Body of pancreas (tissue), 4 donors: ENCODE measurements around the gene SSH2. TPM values are rescaled to one million over a fixed set of nuclear protein-coding genes. Genes with fewer than 3 reads are reported as not detected.

Experiments used
- ATAC-seq: fragments of 150-250 bp; one replicate; pipeline ENCODE4 v1.9.1; 2016
- DNase-seq, 4 donors: peaks; one replicate each; pipeline ENCODE4 v3.0.0-alpha.2; 2019
- H3K27ac ChIP-seq, 4 donors: fragments of 200-600 bp; sonication (generic); 1 replicate in 3 of 4; 2 replicates in 1 of 4; pipeline versions ENCODE4 v1.5.1 to v1.6.1; 2016 to 2019; ENCODE audit warnings: mild to moderate bottlenecking in 1 of 4, mixed read lengths in 1 of 4, moderate library complexity in 1 of 4
- H3K27me3 ChIP-seq, 2 donors: fragments of 200-600 bp; sonication (generic); one replicate each; pipeline ENCODE4 v1.6.0; 2016; ENCODE audit warnings: mild to moderate bottlenecking in 1 of 2
- H3K36me3 ChIP-seq, 2 donors: fragments of 200-600 bp; sonication (generic); replicated peaks in 1 of 2; 2 replicates each; pipeline ENCODE4 v1.5.1; 2016; ENCODE audit warnings: low read depth in 2 of 2; ENCODE audit not compliant: insufficient read depth in 1 of 2
- H3K4me1 ChIP-seq: fragments of 200-600 bp; sonication (generic); one replicate; pipeline ENCODE4 v1.6.0; 2016
- H3K4me3 ChIP-seq, 2 donors: fragments of 200-600 bp; sonication (generic); 1 replicate in 1 of 2; 2 replicates in 1 of 2; pipeline ENCODE4 v1.5.1; 2016 to 2019
- H3K9me3 ChIP-seq, 3 donors: fragments of 200-600 bp; sonication (generic); 1 replicate in 2 of 3; 2 replicates in 1 of 3; pipeline ENCODE4 v1.5.1; 2016
- CTCF ChIP-seq, 7 experiments: fragments of 450-650 bp in 4 of 7; fragments of 200-600 bp in 3 of 7; sonication (generic) in 3 of 7; IDR thresholded peaks; one replicate each; pipeline ENCODE4 v1.5.1; 2016 to 2019; ENCODE audit warnings: antibody characterized with exemption in 7 of 7
- POLR2A ChIP-seq, 3 donors: fragments of 450-650 bp; IDR thresholded peaks; one replicate each; pipeline ENCODE4 v1.6.1; 2016; ENCODE audit warnings: antibody characterized with exemption in 3 of 3, mild to moderate bottlenecking in 2 of 3
- WGBS, 2 donors: methylation state at CpG; one replicate each; pipeline ENCODE4 v1.1.5; 2017; 5-methylcytosine and 5-hydroxymethylcytosine counted together
- intact Hi-C: fragments of 100-400 bp; cut with DNase I; formaldehyde crosslinking; loops from one replicate; pipeline ENCODE4 v1.15.1; 2023
- total RNA-seq, 2 donors: library from RNA; depleted of rRNA; stranded (reverse); fragments of >200 nt; gene quantifications; one replicate each; pipeline ENCODE4 v1.1.0, GENCODE V29; 2016

SSH2 gene
- total RNA-seq, 2 donors from 2014 or later: 8.2 to 8.6 TPM

- TF ChIP-seq POLR2A (IDR thresholded peaks at IDR 0.05) (no peak), CTCF (IDR thresholded peaks at IDR 0.05) (no peak)
- 67 to 68% methylated on average over 4 of the region's 4 CpGs for WGBS, 2 donors
Observed at GRCh38 chr17:29740017-29740416, 190.0 kb downstream of the SSH2 start.

DNA sequence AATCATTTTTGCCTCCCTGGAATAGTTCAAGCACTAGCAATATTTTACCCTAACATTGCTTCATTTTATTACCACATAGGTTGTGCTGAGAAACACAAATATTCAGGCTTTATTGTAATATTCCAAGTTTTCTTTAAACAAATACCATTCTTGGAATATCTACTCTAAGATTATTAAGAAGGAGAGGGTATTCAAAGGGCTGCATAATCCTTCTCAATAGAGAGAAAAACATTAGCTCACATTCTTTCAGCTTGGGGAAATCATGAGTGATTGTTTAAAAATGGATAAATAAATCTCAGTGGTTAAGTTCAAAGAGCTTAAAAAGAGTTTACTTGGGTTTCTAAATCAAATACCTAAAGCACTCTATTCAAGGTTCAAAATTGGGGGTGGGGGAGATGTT is 195.4 kb downstream of the SSH2 start:
- no peaks in the 10 kb centered on the region for H3K36me3 ChIP-seq
- no peaks in the 10 kb centered on the region for H3K4me1 ChIP-seq
- intact Hi-C loops: no loop called here
- no peaks in the 10 kb centered on the region for H3K9me3 ChIP-seq
- no peaks in the 10 kb centered on the region for H3K27me3 ChIP-seq
- no peak overlapping the region for H3K27ac ChIP-seq
- TF ChIP-seq CTCF (IDR thresholded peaks at IDR 0.05): no peak
- TF ChIP-seq POLR2A (IDR thresholded peaks at IDR 0.05): no peak
- no peak for ATAC-seq
- no peak overlapping the region for H3K4me3 ChIP-seq
- DNase-seq: no peak

More at GRCh38 chr17:29740017-29740416, 190.0 kb downstream of the SSH2 start:
- H3K9me3 ChIP-seq: no peaks in the 10 kb centered on the region
- DNase-seq: no peak
- H3K36me3 ChIP-seq: no peaks in the 10 kb centered on the region
- peaks cover 21% of the 10 kb centered on the region for H3K4me1 ChIP-seq
- no peak for ATAC-seq
- H3K27me3 ChIP-seq: no peaks in the 10 kb centered on the region
- no peak overlapping the region for H3K4me3 ChIP-seq
- H3K27ac ChIP-seq: no peak overlapping the region
- intact Hi-C loops: no loop called here

- DNase-seq (no peak), ATAC-seq (no peak)
- Histone ChIP-seq H3K27me3 (no peaks in the 10 kb centered on the region), H3K27ac (no peak overlapping the region), H3K36me3 (no peaks in the 10 kb centered on the region), H3K4me3 (no peak overlapping the region), H3K4me1 (no peaks in the 10 kb centered on the region), H3K9me3 (no peaks in the 10 kb centered on the region)
- intact Hi-C loops: no loop called here
- 65 to 82% methylated on average over 2 of the region's 2 CpGs for WGBS, 2 donors
- TF ChIP-seq CTCF (IDR thresholded peaks at IDR 0.05): no peak
- TF ChIP-seq POLR2A (IDR thresholded peaks at IDR 0.05): no peak
Observed at GRCh38 chr17:29733166-29733565, 196.9 kb downstream of the SSH2 start.

DNA sequence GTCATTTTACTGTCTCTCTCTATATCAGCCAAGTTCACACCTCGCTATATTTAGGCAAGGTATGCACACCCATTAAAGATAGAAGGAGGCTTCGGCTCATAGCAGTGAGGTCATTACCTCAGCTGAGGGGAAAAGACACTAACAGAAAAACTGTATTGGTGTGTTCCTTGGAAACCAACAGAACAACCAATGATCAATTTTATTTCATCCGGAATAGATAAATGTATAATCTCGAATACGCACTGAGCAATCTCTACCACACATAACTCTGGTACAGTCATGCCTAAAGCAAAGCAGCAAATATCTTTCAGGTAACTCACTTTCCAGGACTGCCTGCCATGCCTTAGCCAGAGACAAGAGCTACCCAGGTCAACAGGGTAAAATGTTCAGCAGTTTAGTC is 197.4 kb downstream of the SSH2 start:
- no peak for DNase-seq
- Histone ChIP-seq H3K27ac (no peak overlapping the region), H3K36me3 (no peaks in the 10 kb centered on the region), H3K4me1 (no peaks in the 10 kb centered on the region), H3K9me3 (no peaks in the 10 kb centered on the region), H3K27me3 (no peaks in the 10 kb centered on the region), H3K4me3 (no peak overlapping the region)
- 89 to 93% methylated on average over 5 of the region's 5 CpGs for WGBS, 2 donors
- intact Hi-C loops: no loop called here
- no peak for ATAC-seq
- TF ChIP-seq CTCF (IDR thresholded peaks at IDR 0.05) (no peak), POLR2A (IDR thresholded peaks at IDR 0.05) (no peak)

DNA sequence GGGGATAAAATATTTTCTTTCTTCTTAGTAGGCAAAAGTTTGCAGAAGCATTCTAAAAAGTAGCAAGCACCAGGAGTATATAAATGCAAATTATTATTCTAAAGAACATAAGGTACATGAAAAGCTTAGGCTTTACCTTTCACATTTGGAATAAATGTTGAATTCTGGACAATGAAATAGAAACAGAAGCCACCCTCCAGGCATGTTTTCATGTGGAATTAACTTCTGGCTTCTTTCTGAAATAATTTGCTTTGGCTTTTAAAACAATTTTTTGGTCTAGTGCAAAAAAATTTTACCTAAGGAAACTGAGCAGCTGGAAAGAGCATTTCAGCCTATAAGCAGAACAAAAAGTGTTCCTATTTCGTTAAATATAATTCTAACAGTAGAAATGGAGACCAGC is 197.8 kb downstream of the SSH2 start:
- intact Hi-C loops: no loop called here
- H3K4me1 ChIP-seq: no peaks in the 10 kb centered on the region
- TF ChIP-seq CTCF (IDR thresholded peaks at IDR 0.05): no peak
- no peak for TF ChIP-seq POLR2A (IDR thresholded peaks at IDR 0.05)
- DNase-seq (no peak), ATAC-seq (no peak)
- H3K36me3 ChIP-seq: no peaks in the 10 kb centered on the region
- H3K4me3 ChIP-seq: no peak overlapping the region
- no peak overlapping the region for H3K27ac ChIP-seq
- WGBS, 2 donors: 86 to 97% methylated on average over 1 of the region's 1 CpG
- no peaks in the 10 kb centered on the region for H3K9me3 ChIP-seq
- H3K27me3 ChIP-seq: no peaks in the 10 kb centered on the region
